ENCODE measurements around the gene MX1. TPM values are rescaled to one million over a fixed set of nuclear protein-coding genes. Genes with fewer than 3 reads are reported as not detected.

Gene MX1
- total RNA-seq, 3 donors from 2014 or later (not counting 1 experiment from before 2014, with no cell fraction given) = 22.7 to 67.0 (median 60.6) TPM

GRCh38 chr21:41447356-41447755 lies 21.3 kb downstream of the MX1 start:
- Histone ChIP-seq H3K9me3 (ENCODE audit: control insufficient read depth, insufficient read depth, low read length) (no peaks in the 10 kb centered on the region), H3K27ac (ENCODE audit: low read length) (no peak overlapping the region), H3K4me3 (ENCODE audit: low read length) (no peak overlapping the region), H3K27me3 (ENCODE audit: control insufficient read depth, insufficient read depth, low read length) (no peaks in the 10 kb centered on the region), H3K36me3 (ENCODE audit: control insufficient read depth, insufficient read depth, low read length) (peaks cover 49% of the 10 kb centered on the region), H3K4me1 (ENCODE audit: control insufficient read depth, insufficient read depth, low read length) (no peaks in the 10 kb centered on the region)
- Mint-ChIP-seq H3K9me3 (no peaks in the 10 kb centered on the region), H3K4me3 (no peak overlapping the region), H3K27ac (no peak overlapping the region), H3K27me3 (ENCODE audit: low read depth in 2 of 2) (no peaks in the 10 kb centered on the region), H3K4me1 (no peaks in the 10 kb centered on the region), H3K36me3 (peaks cover 33% of the 10 kb centered on the region)
- WGBS (ENCODE audit: insufficient coverage) = 98% methylated on average over 2 of the region's 3 CpGs
- DNase-seq = no peak
- intact Hi-C loops (cut with micrococcal nuclease) = no loop called here
- ATAC-seq = no peak
- no peak for TF ChIP-seq CTCF (IDR thresholded peaks at IDR 0.05)

- TF ChIP-seq CTCF (IDR thresholded peaks at IDR 0.05) = no peak
- no peaks in the 10 kb centered on the region for H3K4me1 Mint-ChIP-seq
- peaks cover 48% of the 10 kb centered on the region for H3K36me3 ChIP-seq (ENCODE audit: control insufficient read depth, insufficient read depth, low read length)
- H3K4me3 Mint-ChIP-seq = no peak overlapping the region
- no peaks in the 10 kb centered on the region for H3K4me1 ChIP-seq (ENCODE audit: control insufficient read depth, insufficient read depth, low read length)
- no peaks in the 10 kb centered on the region for H3K27me3 Mint-ChIP-seq (ENCODE audit: low read depth in 2 of 2)
- no peaks in the 10 kb centered on the region for H3K27me3 ChIP-seq (ENCODE audit: control insufficient read depth, insufficient read depth, low read length)
- intact Hi-C loops (cut with micrococcal nuclease) = no loop called here
- 85% methylated on average over 4 of the region's 5 CpGs for WGBS (ENCODE audit: insufficient coverage)
- H3K9me3 ChIP-seq (ENCODE audit: control insufficient read depth, insufficient read depth, low read length) = no peaks in the 10 kb centered on the region
- no peak overlapping the region for H3K4me3 ChIP-seq (ENCODE audit: low read length)
- H3K27ac ChIP-seq (ENCODE audit: low read length) = no peak overlapping the region
- DNase-seq = no peak
- ATAC-seq = no peak
- H3K27ac Mint-ChIP-seq = no peak overlapping the region
- H3K36me3 Mint-ChIP-seq = peaks cover 24% of the 10 kb centered on the region
- no peaks in the 10 kb centered on the region for H3K9me3 Mint-ChIP-seq
Measured at GRCh38 chr21:41449613-41450012, 23.6 kb downstream of the MX1 start.

- DNase-seq = no peak
- H3K27me3 Mint-ChIP-seq (ENCODE audit: low read depth in 2 of 2) = no peaks in the 10 kb centered on the region
- peaks cover 13% of the 10 kb centered on the region for H3K36me3 Mint-ChIP-seq
- no peaks in the 10 kb centered on the region for H3K4me1 Mint-ChIP-seq
- Histone ChIP-seq H3K27me3 (ENCODE audit: control insufficient read depth, insufficient read depth, low read length) (no peaks in the 10 kb centered on the region), H3K27ac (ENCODE audit: low read length) (no peak overlapping the region), H3K9me3 (ENCODE audit: control insufficient read depth, insufficient read depth, low read length) (no peaks in the 10 kb centered on the region), H3K4me1 (ENCODE audit: control insufficient read depth, insufficient read depth, low read length) (no peaks in the 10 kb centered on the region), H3K4me3 (ENCODE audit: low read length) (no peak overlapping the region), H3K36me3 (ENCODE audit: control insufficient read depth, insufficient read depth, low read length) (peaks cover 34% of the 10 kb centered on the region)
- no peak for TF ChIP-seq CTCF (IDR thresholded peaks at IDR 0.05)
- H3K4me3 Mint-ChIP-seq = no peak overlapping the region
- no peak for ATAC-seq
- WGBS (ENCODE audit: insufficient coverage) = 87% methylated on average over 15 of the region's 16 CpGs
- H3K9me3 Mint-ChIP-seq = no peaks in the 10 kb centered on the region
- H3K27ac Mint-ChIP-seq = no peak overlapping the region
- intact Hi-C loops (cut with micrococcal nuclease) = no loop called here
Measured at GRCh38 chr21:41451753-41452676, 26.0 kb downstream of the MX1 start.

All from natural killer cell (primary cell).